Measurements from ENCODE around the gene WNT6. TPM values are rescaled to one million over a fixed set of nuclear protein-coding genes. Genes with fewer than 3 reads are reported as not detected.

The WNT6 gene
- total RNA-seq, 1 donor from 2014 or later: 118 TPM

DNA sequence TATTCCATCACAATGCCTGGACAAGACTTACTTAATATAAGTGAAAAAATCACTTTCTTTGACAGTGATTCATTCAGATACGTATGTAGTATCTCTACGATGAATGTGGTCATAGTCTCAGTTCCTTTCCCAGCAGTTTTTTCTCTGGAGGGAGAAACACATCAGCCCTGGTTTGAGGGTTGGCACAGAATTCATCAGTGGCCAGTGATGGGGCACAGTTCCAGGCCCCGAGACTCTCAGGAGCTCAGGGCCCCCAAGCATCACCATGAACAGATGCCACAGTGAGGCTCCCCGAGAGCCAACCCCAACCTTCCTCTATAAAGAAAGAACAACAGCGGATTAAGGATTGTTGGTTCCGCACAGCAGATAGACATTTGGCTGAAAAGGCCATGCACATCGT lies 40.5 kb upstream of the WNT6 start:
- Mint-ChIP-seq H3K27ac (no peak overlapping the region), H3K27me3 (ENCODE audit: low read depth) (no peaks in the 10 kb centered on the region), H3K36me3 (peaks cover 36% of the 10 kb centered on the region), H3K4me3 (no peak overlapping the region), H3K9me3 (no peaks in the 10 kb centered on the region), H3K4me1 (no peaks in the 10 kb centered on the region)
- TF ChIP-seq, protein P1, sequence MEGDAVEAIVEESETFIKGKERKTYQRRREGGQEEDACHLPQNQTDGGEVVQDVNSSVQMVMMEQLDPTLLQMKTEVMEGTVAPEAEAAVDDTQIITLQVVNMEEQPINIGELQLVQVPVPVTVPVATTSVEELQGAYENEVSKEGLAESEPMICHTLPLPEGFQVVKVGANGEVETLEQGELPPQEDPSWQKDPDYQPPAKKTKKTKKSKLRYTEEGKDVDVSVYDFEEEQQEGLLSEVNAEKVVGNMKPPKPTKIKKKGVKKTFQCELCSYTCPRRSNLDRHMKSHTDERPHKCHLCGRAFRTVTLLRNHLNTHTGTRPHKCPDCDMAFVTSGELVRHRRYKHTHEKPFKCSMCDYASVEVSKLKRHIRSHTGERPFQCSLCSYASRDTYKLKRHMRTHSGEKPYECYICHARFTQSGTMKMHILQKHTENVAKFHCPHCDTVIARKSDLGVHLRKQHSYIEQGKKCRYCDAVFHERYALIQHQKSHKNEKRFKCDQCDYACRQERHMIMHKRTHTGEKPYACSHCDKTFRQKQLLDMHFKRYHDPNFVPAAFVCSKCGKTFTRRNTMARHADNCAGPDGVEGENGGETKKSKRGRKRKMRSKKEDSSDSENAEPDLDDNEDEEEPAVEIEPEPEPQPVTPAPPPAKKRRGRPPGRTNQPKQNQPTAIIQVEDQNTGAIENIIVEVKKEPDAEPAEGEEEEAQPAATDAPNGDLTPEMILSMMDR (IDR thresholded peaks at IDR 0.05; ENCODE audit: unreplicated experiment): no peak
- DNase-seq (ENCODE audit: low spot score in 2 of 2, unreplicated experiment in 2 of 2): no peak

DNA sequence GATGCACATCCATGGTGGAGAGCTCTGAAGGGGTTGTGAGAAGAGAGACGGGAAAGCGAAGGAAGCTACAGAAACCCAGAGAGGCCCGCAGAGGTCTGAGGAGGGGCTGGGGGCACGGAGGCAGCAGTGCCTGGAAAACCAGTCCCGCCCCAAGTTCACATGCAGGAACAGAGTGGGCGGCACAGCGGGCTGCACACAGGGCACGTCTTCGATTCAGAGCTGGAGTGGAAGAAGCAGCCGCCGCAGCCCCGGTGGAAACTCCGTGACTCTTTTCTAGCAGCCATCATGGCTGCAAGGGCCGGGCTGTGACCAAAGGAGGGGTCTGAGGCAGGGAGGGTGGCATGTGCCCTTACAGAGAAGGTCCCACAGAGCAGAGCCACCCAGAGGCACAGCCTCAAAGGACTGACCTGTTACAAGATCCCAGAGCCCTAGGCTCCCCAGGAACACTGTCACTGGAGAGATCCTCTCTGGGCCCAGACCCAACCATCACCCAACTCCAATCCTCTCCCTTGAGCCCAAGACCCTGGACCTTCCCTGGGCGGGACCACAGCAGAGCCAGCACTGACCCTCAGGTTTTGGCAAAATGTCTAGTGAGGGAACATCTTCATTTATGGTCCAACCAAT lies 38.7 kb upstream of the WNT6 start:
- Mint-ChIP-seq H3K27ac (no peak overlapping the region), H3K9me3 (no peaks in the 10 kb centered on the region), H3K27me3 (ENCODE audit: low read depth) (no peaks in the 10 kb centered on the region), H3K4me1 (no peaks in the 10 kb centered on the region), H3K4me3 (no peak overlapping the region), H3K36me3 (peaks cover 26% of the 10 kb centered on the region)
- TF ChIP-seq, protein P1 (IDR thresholded peaks at IDR 0.05; ENCODE audit: unreplicated experiment): no peak
- no peak for DNase-seq (ENCODE audit: low spot score in 2 of 2, unreplicated experiment in 2 of 2)

DNA sequence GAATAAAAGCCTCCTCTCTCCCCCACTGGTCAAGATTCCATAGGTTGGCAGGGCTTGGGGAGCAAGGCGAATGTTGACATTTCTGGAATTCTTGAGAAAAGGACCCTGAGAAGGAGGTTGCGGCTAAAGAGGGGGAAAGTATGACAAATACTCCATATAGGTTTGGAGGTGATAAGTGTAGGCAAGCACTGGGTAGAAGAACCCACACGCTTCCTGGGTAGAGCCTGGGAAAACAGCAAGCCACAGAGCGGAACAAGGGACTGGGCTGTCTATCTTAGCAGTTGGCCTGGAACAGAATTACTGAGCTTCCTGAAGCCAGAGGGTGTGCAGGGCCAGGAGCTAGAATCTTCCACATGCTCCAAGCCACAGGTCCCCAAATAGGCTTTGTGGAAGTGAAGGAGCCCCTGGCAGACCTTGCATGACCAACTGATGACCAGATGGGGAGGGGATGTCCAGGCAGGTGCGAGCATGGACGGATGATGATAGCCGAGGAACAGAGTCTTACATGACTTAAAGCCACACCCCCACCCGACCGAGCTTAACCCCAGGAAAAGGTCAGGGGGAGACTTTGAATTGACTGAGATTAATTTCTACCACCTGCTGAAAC lies 37.9 kb upstream of the WNT6 start:
- no peaks in the 10 kb centered on the region for H3K4me1 Mint-ChIP-seq
- peaks cover 20% of the 10 kb centered on the region for H3K36me3 Mint-ChIP-seq
- no peaks in the 10 kb centered on the region for H3K27me3 Mint-ChIP-seq (ENCODE audit: low read depth)
- H3K9me3 Mint-ChIP-seq: no peaks in the 10 kb centered on the region
- DNase-seq (ENCODE audit: low spot score in 2 of 2, unreplicated experiment in 2 of 2): no peak
- TF ChIP-seq, protein P1 (IDR thresholded peaks at IDR 0.05; ENCODE audit: unreplicated experiment): no peak
- H3K27ac Mint-ChIP-seq: no peak overlapping the region
- no peak overlapping the region for H3K4me3 Mint-ChIP-seq

DNA sequence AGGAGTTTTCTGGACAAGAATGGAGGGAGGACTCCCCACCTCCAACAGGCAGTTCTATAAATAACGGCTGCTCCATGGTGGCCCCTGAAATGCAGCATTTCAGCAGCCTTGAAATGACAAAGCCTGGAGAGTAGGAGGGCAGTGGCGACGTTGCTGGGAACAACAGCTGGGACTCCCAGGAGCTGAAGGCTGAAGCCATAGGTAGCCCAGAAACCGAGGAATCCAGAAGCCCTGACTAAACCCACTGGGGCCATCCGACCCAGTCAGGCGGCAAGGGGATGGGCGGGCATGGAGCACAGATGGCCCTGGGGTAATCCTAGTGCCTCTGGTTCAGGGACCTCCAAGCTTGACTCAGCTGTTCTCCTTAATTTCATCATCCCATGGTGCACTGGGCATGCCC lies 37.0 kb upstream of the WNT6 start:
- TF ChIP-seq, protein P1 (IDR thresholded peaks at IDR 0.05; ENCODE audit: unreplicated experiment): no peak
- no peak overlapping the region for H3K27ac Mint-ChIP-seq
- no peak for DNase-seq (ENCODE audit: low spot score in 2 of 2, unreplicated experiment in 2 of 2)

DNA sequence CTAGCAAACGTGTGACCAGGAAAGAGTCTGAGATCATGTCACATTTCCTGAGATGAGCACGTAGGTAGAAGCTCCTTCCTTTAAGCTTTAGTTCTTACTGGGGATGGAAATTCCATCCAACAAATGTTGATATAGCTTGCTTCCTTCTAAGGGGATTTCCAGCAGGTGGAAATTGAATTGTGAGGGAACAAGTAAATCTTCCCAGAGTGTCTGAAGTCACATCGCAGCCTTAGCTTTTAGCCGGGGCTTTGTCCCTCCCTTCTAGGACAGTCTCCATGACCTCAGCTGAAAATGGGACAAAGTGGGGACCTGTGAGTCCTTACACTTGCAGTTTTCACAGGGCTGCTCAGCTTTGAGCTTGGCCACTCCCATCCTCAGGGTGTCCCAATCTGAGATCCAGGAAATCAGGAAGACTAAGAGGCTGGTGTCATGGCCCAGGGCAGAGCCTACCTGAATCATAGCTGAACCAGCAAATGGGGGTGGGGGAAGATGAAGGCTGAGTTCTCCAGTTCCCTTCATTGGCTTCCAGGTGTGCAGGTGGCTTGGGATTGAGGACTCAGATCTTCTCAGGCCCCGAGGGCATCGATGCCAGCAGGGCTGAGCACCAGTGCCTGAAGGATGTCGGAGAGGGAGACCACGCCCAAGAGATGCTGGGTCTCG lies 36.3 kb upstream of the WNT6 start:
- no peak for DNase-seq (ENCODE audit: low spot score in 2 of 2, unreplicated experiment in 2 of 2)
- Mint-ChIP-seq H3K9me3 (no peaks in the 10 kb centered on the region), H3K4me3 (no peak overlapping the region), H3K27me3 (ENCODE audit: low read depth) (peaks cover 6% of the 10 kb centered on the region), H3K4me1 (no peaks in the 10 kb centered on the region), H3K27ac (no peak overlapping the region), H3K36me3 (peaks cover 10% of the 10 kb centered on the region)
- TF ChIP-seq, protein P1 (IDR thresholded peaks at IDR 0.05; ENCODE audit: unreplicated experiment): no peak

More for the DNA sequence above, 37.0 kb upstream of the WNT6 start:
- H3K27me3 Mint-ChIP-seq (ENCODE audit: low read depth): peaks cover 4% of the 10 kb centered on the region
- no peaks in the 10 kb centered on the region for H3K9me3 Mint-ChIP-seq
- peaks cover 14% of the 10 kb centered on the region for H3K36me3 Mint-ChIP-seq
- no peak overlapping the region for H3K4me3 Mint-ChIP-seq
- no peaks in the 10 kb centered on the region for H3K4me1 Mint-ChIP-seq

Data from mesothelial cell of epicardium (in vitro differentiated cells).